Midbrain (tissue), 1 donor: ENCODE results near the gene CTSZ.
"Not testable (repeated sequence)": the region's sequence is repeated elsewhere in the genome, so short reads cannot be mapped to it uniquely, and the experiment has no call there.

Source experiments
- DNase-seq: peaks from one replicate; lab custom pipeline; 2025; lab: John Stamatoyannopoulos, UW

Gene CTSZ

GRCh38 chr20:58978351-58979190 lies 28.5 kb downstream of the CTSZ start:
- no peak for DNase-seq

GRCh38 chr20:58976061-58976730 lies 30.9 kb downstream of the CTSZ start:
- DNase-seq: no peak

- no peak for DNase-seq
Observed at GRCh38 chr20:58975353-58975752, 31.7 kb downstream of the CTSZ start.

- DNase-seq: no peak
Observed at GRCh38 chr20:58973866-58974265, 33.2 kb downstream of the CTSZ start.

- DNase-seq: no peak
Observed at GRCh38 chr20:58973179-58973578, 33.9 kb downstream of the CTSZ start.

- no peak for DNase-seq
Observed at GRCh38 chr20:58971429-58971828, 35.6 kb downstream of the CTSZ start.

GRCh38 chr20:58970146-58970545 lies 36.9 kb downstream of the CTSZ start:
- no peak for DNase-seq

GRCh38 chr20:58969439-58969838 lies 37.6 kb downstream of the CTSZ start:
- no peak for DNase-seq

- DNase-seq: no peak
Observed at GRCh38 chr20:58967652-58968429, 39.2 kb downstream of the CTSZ start.

- DNase-seq: no peak
Observed at GRCh38 chr20:58965270-58966064, 41.6 kb downstream of the CTSZ start.

GRCh38 chr20:58963922-58964321 lies 43.1 kb downstream of the CTSZ start:
- DNase-seq: not testable (repeated sequence)

- no peak for DNase-seq
Observed at GRCh38 chr20:58963060-58963584, 43.9 kb downstream of the CTSZ start.

GRCh38 chr20:58959652-58960051 lies 47.4 kb downstream of the CTSZ start:
- DNase-seq: no peak

- no peak for DNase-seq
Observed at GRCh38 chr20:58956078-58956477, 51.0 kb downstream of the CTSZ start.

- DNase-seq: no peak
Observed at GRCh38 chr20:58953050-58953449, 54.0 kb downstream of the CTSZ start.

GRCh38 chr20:58950603-58951002 lies 56.5 kb downstream of the CTSZ start:
- no peak for DNase-seq

GRCh38 chr20:58947797-58948388 lies 59.2 kb downstream of the CTSZ start:
- DNase-seq: not testable (repeated sequence)

- DNase-seq: no peak
Observed at GRCh38 chr20:58945965-58946631, 61.0 kb downstream of the CTSZ start.
